Mesenchymal stem cell (in vitro differentiated cells and primary cell): ENCODE measurements around the gene SOX21. TPM values are rescaled to one million over a fixed set of nuclear protein-coding genes. Genes with fewer than 3 reads are reported as not detected.
A peak's percentile ranks its signal among the peaks of the same experiment; 100 is the strongest.

Experiments used
- DNase-seq: peaks from one replicate; pipeline ENCODE4 v3.0.0-alpha.2; 2013
- H2AFZ ChIP-seq: one replicate; pipeline ENCODE4 v1.6.1; 2013; ENCODE audit warnings: low read depth, mild to moderate bottlenecking, control low read depth, inconsistent platforms, low read length, moderate library complexity
- H2AK5ac ChIP-seq: 2 replicates; pipeline ENCODE4 v1.6.1; 2013; ENCODE audit warnings: low read length, moderate library complexity, mild to moderate bottlenecking, inconsistent platforms; ENCODE audit not compliant: severe bottlenecking
- H2BK120ac ChIP-seq: one replicate; pipeline ENCODE4 v1.6.1; 2013; ENCODE audit warnings: low read depth, mild to moderate bottlenecking, inconsistent platforms, low read length, moderate library complexity
- H2BK12ac ChIP-seq, 2 experiments: one replicate each; pipeline ENCODE4 v1.6.1; 2013; ENCODE audit warnings: inconsistent platforms in 2 of 2, low read length in 2 of 2, mild to moderate bottlenecking in 2 of 2, moderate library complexity in 2 of 2, control low read depth in 1 of 2
- H2BK15ac ChIP-seq: one replicate; pipeline ENCODE4 v1.6.1; 2013; ENCODE audit warnings: mild to moderate bottlenecking, low read depth, inconsistent platforms; ENCODE audit not compliant: poor library complexity, severe bottlenecking
- H2BK5ac ChIP-seq: 2 replicates; pipeline ENCODE4 v1.6.1; 2013; ENCODE audit warnings: low read depth, mild to moderate bottlenecking, low read length, control low read depth, inconsistent platforms; ENCODE audit not compliant: poor library complexity, severe bottlenecking
- H3K14ac ChIP-seq, 2 experiments: one replicate each; pipeline ENCODE4 v1.6.1; 2013; ENCODE audit warnings: inconsistent platforms in 2 of 2, low read length in 2 of 2, control low read depth in 1 of 2, mild to moderate bottlenecking in 1 of 2, moderate library complexity in 1 of 2
- H3K18ac ChIP-seq, 2 experiments: one replicate each; pipeline ENCODE4 v1.6.1; 2013; ENCODE audit warnings: inconsistent platforms in 2 of 2, low read length in 2 of 2, control low read depth in 1 of 2, low read depth in 1 of 2, mild to moderate bottlenecking in 1 of 2
- H3K23ac ChIP-seq, 2 experiments: one replicate each; pipeline ENCODE4 v1.6.1; 2013; ENCODE audit warnings: inconsistent platforms in 2 of 2, low read length in 2 of 2, mild to moderate bottlenecking in 2 of 2, moderate library complexity in 2 of 2, control low read depth in 1 of 2
- H3K27ac ChIP-seq: 2 replicates; pipeline ENCODE4 v1.5.1; 2013; ENCODE audit warnings: mild to moderate bottlenecking, moderate library complexity, low read length, control low read depth, inconsistent platforms; ENCODE audit not compliant: poor library complexity, severe bottlenecking
- H3K27me3 ChIP-seq, 2 experiments: 2 replicates each; pipeline versions ENCODE4 v1.6.1 to v1.7.0; 2013; ENCODE audit warnings: low read length in 2 of 2, mild to moderate bottlenecking in 2 of 2, moderate library complexity in 2 of 2, control low read depth in 1 of 2, inconsistent platforms in 1 of 2; ENCODE audit not compliant: control insufficient read depth in 1 of 2, insufficient read depth in 1 of 2
- H3K36me3 ChIP-seq, 2 experiments: 2 replicates each; pipeline versions ENCODE4 v1.6.1 to v1.7.0; 2013; ENCODE audit warnings: low read length in 2 of 2, control low read depth in 1 of 2, inconsistent platforms in 1 of 2, low read depth in 1 of 2, mild to moderate bottlenecking in 1 of 2; ENCODE audit not compliant: insufficient read depth in 2 of 2, control insufficient read depth in 1 of 2
- H3K4ac ChIP-seq, 2 experiments: one replicate each; pipeline ENCODE4 v1.6.1; 2013; ENCODE audit warnings: inconsistent platforms in 2 of 2, low read length in 2 of 2, mild to moderate bottlenecking in 2 of 2, moderate library complexity in 2 of 2, control low read depth in 1 of 2, low read depth in 1 of 2
- H3K4me1 ChIP-seq: 2 replicates; pipeline ENCODE4 v1.6.1; 2013; ENCODE audit warnings: low read depth, low read length, control low read depth; ENCODE audit not compliant: control insufficient read depth, insufficient read depth
- H3K4me2 ChIP-seq: 2 replicates; pipeline ENCODE4 v1.6.1; 2013; ENCODE audit warnings: low read length, mild to moderate bottlenecking, inconsistent platforms; ENCODE audit not compliant: poor library complexity, severe bottlenecking
- H3K4me3 ChIP-seq, 2 experiments: 2 replicates each; pipeline versions ENCODE4 v1.5.1 to v1.7.0; 2013; ENCODE audit warnings: low read length in 2 of 2, mild to moderate bottlenecking in 2 of 2, control low read depth in 1 of 2, low read depth in 1 of 2; ENCODE audit not compliant: insufficient read depth in 1 of 2
- H3K79me1 ChIP-seq: replicated peaks from 2 replicates; pipeline ENCODE4 v1.6.1; 2013; ENCODE audit warnings: mild to moderate bottlenecking, control low read depth, low read length, inconsistent platforms; ENCODE audit not compliant: poor library complexity, severe bottlenecking
- H3K9ac ChIP-seq: 2 replicates; pipeline ENCODE4 v1.7.0; 2013; ENCODE audit warnings: mild to moderate bottlenecking, low read length, moderate library complexity
- H3K9me3 ChIP-seq: 2 replicates; pipeline ENCODE4 v1.7.0; 2013; ENCODE audit warnings: mild to moderate bottlenecking, low read length; ENCODE audit not compliant: control insufficient read depth
- H4K8ac ChIP-seq: one replicate; pipeline ENCODE4 v1.6.1; 2013; ENCODE audit warnings: inconsistent platforms, mild to moderate bottlenecking, low read length, moderate library complexity
- H4K91ac ChIP-seq: one replicate; pipeline ENCODE4 v1.6.1; 2013; ENCODE audit warnings: mild to moderate bottlenecking, low read length, inconsistent platforms
- WGBS: methylation state at CpG from one replicate; pipeline ENCODE4 v1.1.7; 2013; ENCODE audit warnings: mixed read lengths; 5-methylcytosine and 5-hydroxymethylcytosine counted together
- polyA plus RNA-seq, 2 experiments: library from polyadenylated mRNA; stranded (reverse); fragments of 200-250 nt; gene quantifications; one replicate each; pipeline ENCODE4 v1.2.3, GENCODE V29; 2013

Gene SOX21
- polyA plus RNA-seq (2013, experiment 1 of 2) = not detected
- not detected for polyA plus RNA-seq (2013, experiment 2 of 2)

DNA sequence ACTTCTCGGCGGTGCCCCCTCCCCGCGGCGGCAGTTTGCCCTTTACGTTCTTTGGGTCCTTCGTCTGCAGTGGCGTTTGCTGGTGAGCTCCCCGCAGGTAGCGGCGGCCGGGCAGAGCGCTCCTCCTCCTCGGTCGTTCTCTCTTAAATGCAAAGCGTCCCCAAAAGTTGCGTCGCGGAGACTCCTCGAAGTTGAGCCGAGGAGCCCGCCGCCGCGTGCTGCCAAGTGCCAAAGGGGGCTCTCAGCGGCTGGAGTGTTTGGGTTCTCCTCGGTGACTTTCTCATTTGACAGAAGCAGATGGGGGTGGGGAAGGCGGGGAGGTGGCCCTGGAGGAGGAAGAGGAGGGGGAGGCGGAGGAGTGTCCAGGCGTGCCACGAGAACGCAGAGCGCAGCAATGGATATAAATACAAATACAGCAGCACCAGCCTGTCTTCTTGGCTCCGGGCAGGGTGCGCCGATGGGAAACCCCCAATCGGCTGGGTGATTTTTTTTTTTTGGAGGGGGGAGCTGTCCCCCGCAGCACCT is at the start of gene SOX21:
Gene SOX21 (minus strand): TSS at position 259 of the 525 bp plus-strand sequence. CDS start 496 bp downstream, outside the sequence.
- peak within 1 kb of the TSS; percentile 93 for H3K4me2 ChIP-seq
- no peak within 1 kb of the TSS for H3K27ac ChIP-seq
- H4K91ac ChIP-seq = peak within 1 kb of the TSS; percentile 32
- peak within 1 kb of the TSS in 1 of 2 experiments; percentile 45 for H3K4me3 ChIP-seq
- H2AK5ac ChIP-seq = no peak within 1 kb of the TSS
- peaks cover 79 to 94% of the 10 kb centered on the region in 2 experiments for H3K27me3 ChIP-seq
- H3K36me3 ChIP-seq = no peaks in the 10 kb centered on the region
- 2% methylated on average over 28 of the region's 38 CpGs for WGBS
- no peaks in the 10 kb centered on the region for H3K79me1 ChIP-seq
- no peak within 1 kb of the TSS for H4K8ac ChIP-seq
- H3K4ac ChIP-seq = no peak within 1 kb of the TSS
- H3K4me1 ChIP-seq = peaks cover 37% of the 10 kb centered on the region
- H2BK15ac ChIP-seq = no peak within 1 kb of the TSS
- no peak for DNase-seq
- H3K18ac ChIP-seq = peak within 1 kb of the TSS in 1 of 2 experiments; percentile 5
- H3K9me3 ChIP-seq = no peaks in the 10 kb centered on the region
- H2BK5ac ChIP-seq = no peak within 1 kb of the TSS
- no peak within 1 kb of the TSS for H3K14ac ChIP-seq
- H2BK120ac ChIP-seq = no peak within 1 kb of the TSS
- H3K9ac ChIP-seq = no peak within 1 kb of the TSS
- no peak within 1 kb of the TSS for H2AFZ ChIP-seq
- H2BK12ac ChIP-seq = no peak within 1 kb of the TSS
- H3K23ac ChIP-seq = peak within 1 kb of the TSS in 1 of 2 experiments; percentile 97

DNA sequence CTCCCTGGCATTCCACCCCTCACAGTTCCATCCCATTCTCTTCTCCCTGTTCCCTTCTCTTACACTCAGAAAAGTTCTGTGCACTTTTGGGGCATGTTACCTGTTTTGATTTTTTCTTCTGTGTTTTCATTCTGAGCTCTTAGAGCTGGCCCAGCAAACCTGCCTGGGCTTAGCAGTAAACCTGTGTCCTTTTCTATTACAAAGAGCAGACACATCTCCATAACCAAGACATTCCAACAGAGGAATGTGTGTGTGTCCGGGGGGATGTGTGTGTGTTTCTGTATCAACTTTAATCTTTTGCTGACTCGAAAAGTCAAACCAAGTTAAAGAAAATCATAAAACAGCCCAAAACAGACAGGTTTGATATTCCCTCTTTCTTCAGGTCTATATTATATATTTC is 49.1 kb upstream of the SOX21 start:
- Histone ChIP-seq H3K4me1 (no peaks in the 10 kb centered on the region), H2BK12ac (no peak overlapping the region), H3K9me3 (no peaks in the 10 kb centered on the region), H2AFZ (no peak overlapping the region), H4K8ac (no peak overlapping the region), H3K4me3 (no peak overlapping the region), H4K91ac (no peak overlapping the region), H3K27me3 (peaks cover 0 to 22% of the 10 kb centered on the region in 2 experiments), H3K79me1 (no peaks in the 10 kb centered on the region), H3K4ac (no peak overlapping the region), H3K9ac (no peak overlapping the region), H3K36me3 (no peaks in the 10 kb centered on the region), H3K14ac (no peak overlapping the region), H3K27ac (no peak overlapping the region), H3K4me2 (no peak overlapping the region), H2BK15ac (no peak overlapping the region), H3K18ac (no peak overlapping the region), H3K23ac (no peak overlapping the region), H2AK5ac (no peak overlapping the region), H2BK120ac (no peak overlapping the region), H2BK5ac (no peak overlapping the region)
- no CpG with 5 or more reads among the region's 2 CpGs for WGBS
- DNase-seq = no peak

DNA sequence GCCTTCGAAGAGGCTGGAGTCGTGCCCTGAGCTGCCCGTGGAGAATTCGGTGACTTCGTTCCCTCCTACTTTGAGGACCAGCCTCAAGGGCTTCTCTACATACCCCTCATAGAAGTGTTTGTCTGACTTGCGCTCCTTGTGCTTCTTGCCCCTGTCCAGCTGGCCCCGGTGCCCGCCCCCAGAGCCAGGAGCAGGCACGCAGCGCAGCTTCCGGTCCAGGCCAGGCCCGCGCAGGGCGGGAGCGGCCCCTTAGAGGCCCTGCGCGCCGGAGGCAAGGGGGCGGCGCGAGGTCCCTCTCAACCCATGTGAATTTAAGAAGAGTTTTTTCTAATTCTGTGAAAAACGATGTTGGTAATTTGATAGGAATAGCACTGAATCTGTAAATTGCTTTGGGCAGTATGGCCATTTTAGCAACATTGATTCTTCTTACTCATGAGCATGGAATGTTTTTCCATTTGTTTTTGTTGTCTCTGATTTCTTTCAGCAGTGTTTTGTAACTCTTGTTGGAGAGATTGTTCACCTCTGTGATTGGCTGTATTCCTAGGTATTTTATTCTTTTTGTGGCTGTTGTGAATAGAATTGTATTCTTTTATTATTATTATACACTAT is 46.9 kb upstream of the SOX21 start:
- Histone ChIP-seq H3K27me3 (peaks cover 0 to 17% of the 10 kb centered on the region in 2 experiments), H3K18ac (no peak overlapping the region), H3K79me1 (no peaks in the 10 kb centered on the region), H3K9me3 (no peaks in the 10 kb centered on the region), H3K9ac (no peak overlapping the region), H2BK5ac (no peak overlapping the region), H2AK5ac (no peak overlapping the region), H3K4ac (no peak overlapping the region), H4K91ac (no peak overlapping the region), H3K4me3 (no peak overlapping the region), H2BK120ac (no peak overlapping the region), H3K27ac (no peak overlapping the region), H3K4me1 (no peaks in the 10 kb centered on the region), H4K8ac (no peak overlapping the region), H3K23ac (no peak overlapping the region), H3K36me3 (no peaks in the 10 kb centered on the region), H2BK15ac (no peak overlapping the region), H2BK12ac (no peak overlapping the region), H2AFZ (no peak overlapping the region), H3K4me2 (no peak overlapping the region), H3K14ac (no peak overlapping the region)
- WGBS = 95% methylated on average over 22 of the region's 22 CpGs
- no peak for DNase-seq

DNA sequence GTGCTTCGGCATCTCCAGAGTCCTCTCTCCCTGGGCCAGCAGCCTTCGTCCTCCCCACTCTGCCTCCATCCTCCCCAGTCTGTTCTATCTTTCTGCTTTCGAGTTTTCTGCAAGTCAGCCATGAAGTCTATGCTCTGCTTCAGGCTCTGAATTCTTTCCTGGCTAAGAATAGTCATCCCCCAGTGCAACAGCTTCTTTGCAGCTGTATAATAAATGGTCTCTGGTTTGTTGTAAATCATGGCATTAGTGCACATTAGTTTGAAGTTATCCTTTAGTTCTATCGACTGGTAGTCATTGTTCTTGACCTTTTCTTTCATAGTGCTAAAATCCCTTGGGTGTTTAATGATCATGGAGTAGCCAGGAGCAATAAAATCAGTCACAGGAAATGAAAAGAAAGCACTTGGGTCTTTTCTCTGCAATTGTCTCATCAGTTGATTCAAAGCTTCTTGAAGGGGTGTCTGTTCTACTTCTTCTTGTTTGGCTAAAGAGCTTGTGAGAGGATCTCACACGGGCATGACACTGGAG is 46.2 kb upstream of the SOX21 start:
- Histone ChIP-seq H3K14ac (no peak overlapping the region), H2BK12ac (no peak overlapping the region), H3K9me3 (no peaks in the 10 kb centered on the region), H4K91ac (no peak overlapping the region), H3K27me3 (peaks cover 0 to 15% of the 10 kb centered on the region in 2 experiments), H2BK5ac (no peak overlapping the region), H3K79me1 (no peaks in the 10 kb centered on the region), H3K36me3 (no peaks in the 10 kb centered on the region), H4K8ac (no peak overlapping the region), H2BK15ac (no peak overlapping the region), H2AFZ (no peak overlapping the region), H3K23ac (no peak overlapping the region), H2AK5ac (no peak overlapping the region), H3K4me3 (no peak overlapping the region), H3K9ac (no peak overlapping the region), H3K4ac (no peak overlapping the region), H2BK120ac (no peak overlapping the region), H3K4me2 (no peak overlapping the region), H3K27ac (no peak overlapping the region), H3K4me1 (no peaks in the 10 kb centered on the region), H3K18ac (no peak overlapping the region)
- DNase-seq = no peak
- WGBS = 57% methylated on average over 4 of the region's 5 CpGs
